ENCODE data around the gene ZBTB7C. TPM values are rescaled to one million over a fixed set of nuclear protein-coding genes. Genes with fewer than 3 reads are reported as not detected.

ZBTB7C gene
- total RNA-seq, 2 experiments from 2014 or later, result 0.09 TPM; not detected in 1

DNA sequence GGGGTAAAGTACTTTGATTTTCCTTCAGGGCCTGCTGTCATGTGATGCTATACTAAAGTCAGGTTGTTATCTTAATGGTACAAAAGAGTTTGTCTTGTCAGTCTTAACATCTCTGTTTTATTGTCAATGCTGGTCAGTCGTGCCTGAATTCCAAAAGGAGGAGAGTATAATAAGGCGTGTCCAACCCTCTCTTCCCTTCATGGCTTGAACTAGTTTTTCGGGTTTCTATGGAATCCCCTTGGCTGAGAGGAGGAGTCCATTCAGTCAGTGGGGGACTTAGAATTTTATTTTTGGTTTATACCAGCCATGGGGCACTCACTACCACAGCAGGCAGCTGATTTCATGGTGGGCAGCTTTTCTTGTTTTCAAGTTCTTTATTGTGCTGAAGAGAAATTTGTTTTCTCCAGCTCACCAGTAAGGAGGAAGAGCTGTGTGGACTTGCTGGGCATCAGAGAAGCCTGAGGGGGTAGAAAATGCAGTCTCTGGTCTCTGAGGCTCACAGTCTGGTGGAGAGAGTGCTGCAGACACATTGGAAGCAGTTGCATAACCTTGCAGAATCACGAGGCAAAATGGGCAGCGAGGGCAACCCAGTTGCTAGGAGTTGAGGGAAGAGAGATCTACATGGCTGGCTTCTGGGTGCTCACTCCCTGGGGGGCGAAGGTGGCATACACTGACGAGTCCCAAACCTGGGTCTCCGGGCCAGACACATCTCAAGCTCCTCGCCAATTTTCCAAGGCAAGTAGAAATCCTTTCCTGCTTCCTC, 193.1 kb downstream of the ZBTB7C start:
- ATAC-seq (no peak), DNase-seq (no peak)
- Mint-ChIP-seq H3K9me3 (ENCODE audit: low read depth) (no peaks in the 10 kb centered on the region), H3K27me3 (peaks cover 30% of the 10 kb centered on the region), H3K4me1 (no peaks in the 10 kb centered on the region), H3K27ac (no peak overlapping the region), H3K36me3 (no peaks in the 10 kb centered on the region), H3K4me3 (no peak overlapping the region)
- CTCF ChIA-PET, result no interaction called here

- Mint-ChIP-seq H3K4me3 (no peak overlapping the region), H3K9me3 (ENCODE audit: low read depth) (no peaks in the 10 kb centered on the region), H3K4me1 (no peaks in the 10 kb centered on the region), H3K27me3 (peaks cover 45% of the 10 kb centered on the region), H3K36me3 (no peaks in the 10 kb centered on the region), H3K27ac (no peak overlapping the region)
- ATAC-seq, result no peak
- CTCF ChIA-PET, result no interaction called here
- no peak for DNase-seq
Observed at GRCh38 chr18:48213791-48214190, 195.4 kb downstream of the ZBTB7C start.

DNA sequence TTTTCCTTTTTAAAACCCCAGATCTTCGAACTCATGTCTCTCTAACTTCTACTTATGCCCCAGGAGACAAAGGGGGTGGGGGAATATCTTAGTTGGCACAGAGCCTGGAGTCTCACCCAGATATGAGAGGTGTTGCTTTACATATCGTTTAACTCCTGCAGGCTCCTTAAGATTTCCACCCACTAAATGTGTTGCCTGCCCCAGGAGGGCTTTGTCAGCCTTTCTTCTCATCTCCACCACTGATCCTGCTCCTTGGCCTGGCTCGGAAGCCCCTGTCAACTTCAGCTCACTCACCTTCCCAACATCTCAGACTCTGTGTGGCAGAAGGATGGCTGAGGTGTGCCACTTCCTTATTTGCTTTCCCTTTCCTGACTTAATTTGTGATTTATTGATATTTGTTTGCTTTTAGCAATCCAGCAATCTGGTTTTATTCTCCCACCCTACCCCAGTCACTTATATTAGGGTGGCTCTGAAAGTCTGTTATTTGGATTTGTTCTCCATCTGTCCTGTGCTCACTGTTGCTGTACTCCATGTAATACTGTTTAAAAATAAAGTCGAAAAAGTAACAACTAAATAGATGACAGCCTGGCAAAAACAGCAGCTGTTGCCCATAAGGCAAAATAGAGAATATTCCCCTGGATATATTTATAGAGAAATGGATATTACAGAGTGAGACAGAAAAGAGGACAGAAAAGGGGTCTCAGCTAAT, 200.6 kb downstream of the ZBTB7C start:
- ATAC-seq (no peak), DNase-seq (no peak)
- no peaks in the 10 kb centered on the region for H3K36me3 Mint-ChIP-seq
- H3K27me3 Mint-ChIP-seq, result peaks cover 41% of the 10 kb centered on the region
- CTCF ChIA-PET, result no interaction called here
- no peak overlapping the region for H3K4me3 Mint-ChIP-seq
- H3K27ac Mint-ChIP-seq, result no peak overlapping the region
- no peaks in the 10 kb centered on the region for H3K9me3 Mint-ChIP-seq (ENCODE audit: low read depth)
- H3K4me1 Mint-ChIP-seq, result no peaks in the 10 kb centered on the region

- Mint-ChIP-seq H3K9me3 (ENCODE audit: low read depth) (no peaks in the 10 kb centered on the region), H3K4me1 (no peaks in the 10 kb centered on the region), H3K36me3 (no peaks in the 10 kb centered on the region), H3K4me3 (no peak overlapping the region), H3K27me3 (peaks cover 35% of the 10 kb centered on the region), H3K27ac (no peak overlapping the region)
- ATAC-seq (no peak), DNase-seq (no peak)
- CTCF ChIA-PET, result interaction anchor here (1.5 kb wide), 1 partner anchor 204 kb away, joined by 3 read pairs; no protein-coding TSS in a partner anchor
Observed at GRCh38 chr18:48207733-48208132, 201.4 kb downstream of the ZBTB7C start.

DNA sequence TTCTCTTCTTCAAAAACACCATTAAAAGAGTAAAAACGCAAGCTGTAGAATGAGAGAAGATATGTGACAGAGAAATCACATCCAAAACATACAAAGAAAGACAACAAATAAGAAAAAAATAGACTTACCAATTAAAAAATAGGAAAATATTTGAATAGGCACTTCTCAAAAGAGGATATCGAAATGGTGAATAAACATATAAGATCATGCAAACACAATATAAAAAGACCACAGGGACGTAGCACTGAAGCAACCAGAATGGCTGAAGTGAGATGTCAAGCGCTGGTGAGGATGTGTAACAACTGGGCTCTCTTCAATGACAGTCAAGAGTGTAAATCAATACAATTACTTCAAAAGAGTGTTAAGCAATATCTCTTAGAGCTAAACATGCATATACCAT, 202.3 kb downstream of the ZBTB7C start:
- no peak for ATAC-seq
- Mint-ChIP-seq H3K27ac (no peak overlapping the region), H3K4me1 (no peaks in the 10 kb centered on the region), H3K27me3 (peaks cover 35% of the 10 kb centered on the region), H3K4me3 (no peak overlapping the region), H3K36me3 (no peaks in the 10 kb centered on the region), H3K9me3 (ENCODE audit: low read depth) (no peaks in the 10 kb centered on the region)
- no peak for DNase-seq
- CTCF ChIA-PET, result interaction anchor here (1.0 to 1.5 kb wide), 2 partner anchors 10 to 205 kb away, joined by 3 read pairs; no protein-coding TSS in a partner anchor

- DNase-seq (no peak), ATAC-seq (no peak)
- CTCF ChIA-PET, result no interaction called here
- Mint-ChIP-seq H3K36me3 (no peaks in the 10 kb centered on the region), H3K4me1 (no peaks in the 10 kb centered on the region), H3K9me3 (ENCODE audit: low read depth) (no peaks in the 10 kb centered on the region), H3K4me3 (no peak overlapping the region), H3K27me3 (peaks cover 33% of the 10 kb centered on the region), H3K27ac (no peak overlapping the region)
Observed at GRCh38 chr18:48203961-48204666, 205.1 kb downstream of the ZBTB7C start.

DNA sequence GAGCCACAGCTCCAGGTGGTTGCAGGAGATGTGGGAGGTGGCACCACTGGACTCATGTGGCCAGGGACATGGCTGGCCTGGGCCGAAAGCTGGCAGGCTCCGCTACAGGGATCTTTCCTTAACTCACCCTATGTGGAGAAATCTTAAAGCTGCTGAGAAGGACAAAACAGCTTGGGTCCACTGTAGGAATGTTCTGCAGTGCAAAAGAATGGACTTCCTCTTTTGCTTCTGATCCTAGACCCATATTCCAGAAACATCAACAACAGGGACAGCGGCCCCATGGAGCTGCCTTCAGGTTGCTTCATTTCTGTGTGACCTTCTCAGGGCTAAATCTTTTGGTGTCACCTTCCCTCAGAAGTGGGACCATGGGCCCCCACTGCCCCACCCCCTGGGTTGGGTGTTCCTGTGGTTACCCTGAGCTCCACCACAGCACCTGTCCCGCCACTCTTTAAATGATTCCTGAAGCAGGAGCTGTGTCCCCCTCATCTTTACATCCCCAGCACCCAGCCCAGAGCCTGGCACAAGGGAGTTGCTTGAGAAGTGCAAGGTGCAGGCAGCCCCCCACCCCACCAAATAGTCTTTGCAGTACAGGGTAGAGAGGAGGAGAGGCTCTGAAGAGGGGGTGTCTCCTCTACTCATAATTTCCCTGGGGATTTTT, 205.8 kb downstream of the ZBTB7C start:
- DNase-seq (no peak), ATAC-seq (no peak)
- no peak overlapping the region for H3K4me3 Mint-ChIP-seq
- H3K27ac Mint-ChIP-seq, result no peak overlapping the region
- H3K9me3 Mint-ChIP-seq (ENCODE audit: low read depth), result no peaks in the 10 kb centered on the region
- no peaks in the 10 kb centered on the region for H3K36me3 Mint-ChIP-seq
- CTCF ChIA-PET, result no interaction called here
- peaks cover 33% of the 10 kb centered on the region for H3K27me3 Mint-ChIP-seq
- no peaks in the 10 kb centered on the region for H3K4me1 Mint-ChIP-seq

DNA sequence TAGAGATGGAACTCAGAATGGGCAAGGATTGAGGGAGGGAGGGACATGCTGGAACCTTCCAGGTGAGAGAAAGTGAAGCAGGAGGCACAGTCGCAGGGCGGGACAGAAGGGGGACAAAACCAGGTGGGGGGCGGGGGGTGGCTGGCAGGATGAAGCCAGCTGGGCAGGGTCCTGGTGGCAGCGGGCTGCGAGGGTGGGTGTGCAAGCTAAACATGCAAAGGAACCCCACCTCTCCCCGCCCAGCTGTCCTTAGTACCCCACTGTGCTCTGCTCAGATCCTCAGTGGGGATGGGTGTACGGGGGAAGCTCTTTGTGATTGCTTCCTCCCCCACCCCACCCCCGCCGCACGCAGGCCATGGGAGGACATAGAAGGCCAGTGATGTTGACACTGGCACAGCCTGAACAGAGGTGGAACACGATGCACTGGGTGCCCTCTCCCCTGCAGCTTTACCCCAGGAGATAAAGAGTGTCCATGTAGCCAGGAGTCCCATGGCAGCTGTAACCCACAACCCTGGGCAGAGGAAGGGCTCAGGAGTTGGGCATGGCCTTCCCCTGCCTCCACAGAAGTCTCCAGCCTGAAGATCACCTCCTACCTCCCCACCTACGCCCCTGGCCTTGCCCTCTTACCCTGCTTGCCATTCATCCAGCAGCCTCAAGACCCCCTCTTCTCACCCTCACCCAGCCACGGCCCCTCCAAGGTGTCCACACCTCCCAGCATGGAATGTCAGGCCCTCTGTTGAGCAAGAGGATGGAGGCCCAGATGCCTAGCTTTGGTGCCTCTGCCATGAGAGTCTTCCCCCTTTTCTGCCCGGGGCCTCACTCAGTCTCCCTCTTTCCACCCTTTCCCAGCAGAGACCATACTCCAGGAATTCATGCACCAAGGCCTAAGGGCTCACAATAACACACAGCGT, 206.6 kb downstream of the ZBTB7C start:
- Mint-ChIP-seq H3K4me1 (peaks cover 2% of the 10 kb centered on the region), H3K9me3 (ENCODE audit: low read depth) (no peaks in the 10 kb centered on the region), H3K4me3 (no peak overlapping the region), H3K27ac (no peak overlapping the region), H3K36me3 (no peaks in the 10 kb centered on the region), H3K27me3 (peaks cover 39% of the 10 kb centered on the region)
- DNase-seq, result no peak
- CTCF ChIA-PET, result no interaction called here
- no peak for ATAC-seq

DNA sequence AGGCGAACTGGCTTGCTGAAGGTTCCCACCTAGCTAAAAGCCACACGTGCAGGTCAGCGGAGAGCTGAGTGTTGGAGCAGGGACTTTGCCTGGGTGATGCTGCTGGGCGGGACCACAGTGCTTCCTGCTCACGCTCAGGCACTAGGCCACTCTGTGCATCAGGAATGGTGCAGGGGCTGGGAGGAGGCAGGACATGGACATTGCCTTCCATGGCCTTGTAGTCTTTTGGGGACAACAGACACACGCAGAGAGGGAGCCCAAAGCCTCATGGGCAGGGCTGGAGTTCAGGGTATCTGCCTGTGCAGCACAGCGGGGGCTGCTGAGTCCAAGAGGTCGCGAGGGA, 207.2 kb downstream of the ZBTB7C start:
- Mint-ChIP-seq H3K9me3 (ENCODE audit: low read depth) (no peaks in the 10 kb centered on the region), H3K27me3 (peaks cover 39% of the 10 kb centered on the region), H3K4me1 (peaks cover 2% of the 10 kb centered on the region), H3K4me3 (no peak overlapping the region), H3K36me3 (no peaks in the 10 kb centered on the region), H3K27ac (no peak overlapping the region)
- no peak for DNase-seq
- CTCF ChIA-PET, result no interaction called here
- no peak for ATAC-seq

DNA sequence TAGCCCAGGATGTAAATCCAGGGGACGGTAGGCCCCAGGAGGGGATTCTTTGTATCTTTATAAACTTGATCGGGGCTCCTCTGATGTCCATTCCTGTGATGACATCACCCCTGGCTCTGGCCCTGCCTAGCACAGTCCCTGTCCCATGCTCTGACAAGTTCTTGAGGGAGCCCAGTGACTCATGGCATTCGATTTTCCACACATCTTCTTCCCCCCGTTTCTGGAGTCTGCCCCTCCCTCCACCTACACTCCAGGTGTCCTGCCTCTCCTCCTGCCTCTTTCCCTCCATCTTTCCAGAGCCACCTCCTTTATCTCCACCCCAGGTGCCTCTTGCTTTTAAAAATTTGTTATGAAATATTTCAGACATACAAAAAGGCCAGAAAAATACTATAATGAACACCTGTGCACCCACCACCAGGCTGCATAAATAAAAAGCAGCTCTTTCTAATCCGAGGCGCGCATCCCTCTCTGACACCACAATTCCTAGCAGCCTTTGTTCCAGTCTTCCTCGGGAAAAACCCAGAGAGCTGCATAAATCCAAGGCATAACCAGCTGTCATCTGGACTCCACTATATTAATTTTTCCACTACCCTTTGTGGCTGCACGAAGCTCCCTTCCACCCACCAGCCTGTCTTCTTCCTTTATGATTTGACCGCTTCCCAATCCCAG, 207.7 kb downstream of the ZBTB7C start:
- no peaks in the 10 kb centered on the region for H3K9me3 Mint-ChIP-seq (ENCODE audit: low read depth)
- H3K36me3 Mint-ChIP-seq, result no peaks in the 10 kb centered on the region
- H3K27ac Mint-ChIP-seq, result no peak overlapping the region
- H3K4me1 Mint-ChIP-seq, result peaks cover 2% of the 10 kb centered on the region
- H3K27me3 Mint-ChIP-seq, result peaks cover 43% of the 10 kb centered on the region
- DNase-seq (no peak), ATAC-seq (no peak)
- H3K4me3 Mint-ChIP-seq, result no peak overlapping the region
- CTCF ChIA-PET, result no interaction called here

- H3K27me3 Mint-ChIP-seq, result peaks cover 48% of the 10 kb centered on the region
- H3K36me3 Mint-ChIP-seq, result no peaks in the 10 kb centered on the region
- CTCF ChIA-PET, result no interaction called here
- no peaks in the 10 kb centered on the region for H3K9me3 Mint-ChIP-seq (ENCODE audit: low read depth)
- no peak for ATAC-seq
- DNase-seq, result no peak
- peaks cover 2% of the 10 kb centered on the region for H3K4me1 Mint-ChIP-seq
- no peak overlapping the region for H3K4me3 Mint-ChIP-seq
- H3K27ac Mint-ChIP-seq, result no peak overlapping the region
Observed at GRCh38 chr18:48200631-48201336, 208.4 kb downstream of the ZBTB7C start.

DNA sequence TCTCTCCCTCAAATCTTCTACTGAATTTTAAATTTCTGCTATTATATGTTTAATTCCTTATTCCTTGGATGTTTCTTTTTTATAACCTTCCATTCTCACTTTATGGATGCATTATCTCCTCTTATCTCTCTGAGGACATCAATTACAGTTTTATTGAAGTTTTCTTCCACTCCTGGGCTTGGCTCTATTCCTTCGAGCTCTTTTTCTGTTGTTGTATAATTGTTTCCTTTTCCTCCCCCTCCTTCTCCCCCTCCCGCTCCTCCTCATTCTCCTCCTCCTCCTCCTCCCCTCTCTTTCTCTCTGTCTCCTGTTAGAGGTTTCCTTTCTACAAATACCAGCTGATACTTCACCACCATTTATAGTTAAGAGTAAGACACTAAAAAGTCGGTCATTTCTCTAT, 209.8 kb downstream of the ZBTB7C start:
- Mint-ChIP-seq H3K27me3 (peaks cover 42% of the 10 kb centered on the region), H3K9me3 (ENCODE audit: low read depth) (no peaks in the 10 kb centered on the region)

More for the DNA sequence above, 209.8 kb downstream of the ZBTB7C start:
- Mint-ChIP-seq H3K4me3 (no peak overlapping the region), H3K27ac (no peak overlapping the region), H3K36me3 (no peaks in the 10 kb centered on the region), H3K4me1 (peaks cover 2% of the 10 kb centered on the region)
- CTCF ChIA-PET, result no interaction called here
- DNase-seq (no peak), ATAC-seq (no peak)
